Measurements from ENCODE around the gene FHOD3.
"Not testable (repeated sequence)": the region's sequence is repeated elsewhere in the genome, so short reads cannot be mapped to it uniquely, and the experiment has no call there.

FHOD3 gene

GRCh38 chr18:36543030-36543429 is 245.5 kb downstream of the FHOD3 start:
- in situ Hi-C loops (cut with MboI; ENCODE audit: low pct_unique_long_range_greater_than_20kb, low sequenced_read_pairs) = no loop called here
- no peak for DNase-seq

- no peak for DNase-seq
- in situ Hi-C loops (cut with MboI; ENCODE audit: low pct_unique_long_range_greater_than_20kb, low sequenced_read_pairs) = no loop called here
Observed at GRCh38 chr18:36543991-36544725, 246.6 kb downstream of the FHOD3 start.

DNA sequence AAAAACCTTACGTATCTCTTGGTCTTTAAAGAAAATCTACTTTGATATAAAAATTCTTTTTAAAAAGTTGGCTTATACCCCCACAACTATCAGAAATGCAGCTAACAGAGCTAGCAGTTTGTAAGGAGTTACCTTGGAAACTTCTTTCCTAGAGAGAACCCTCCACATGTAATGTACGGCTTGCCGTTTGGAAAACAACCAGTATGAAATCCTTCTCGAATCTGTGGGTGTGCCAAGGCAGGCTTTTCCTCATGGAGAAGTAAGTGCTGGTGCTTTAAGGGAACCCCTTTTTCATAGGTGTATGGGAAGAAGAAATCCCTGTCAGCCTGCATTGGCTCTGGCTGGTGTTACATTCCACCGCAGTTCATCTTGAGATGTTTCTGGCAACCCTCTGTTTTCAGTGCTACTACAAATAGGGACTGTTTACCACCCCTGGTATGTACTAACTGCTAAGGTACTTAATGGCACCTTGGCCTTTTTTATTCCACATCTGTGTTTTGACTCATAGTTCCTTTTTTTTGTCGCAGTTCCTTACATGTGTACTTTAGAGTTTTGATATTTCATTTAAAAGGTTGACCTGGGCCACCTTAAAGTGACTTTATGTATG is 248.4 kb downstream of the FHOD3 start:
- in situ Hi-C loops (cut with MboI; ENCODE audit: low pct_unique_long_range_greater_than_20kb, low sequenced_read_pairs) = no loop called here
- no peak for DNase-seq

- DNase-seq = no peak
- in situ Hi-C loops (cut with MboI; ENCODE audit: low pct_unique_long_range_greater_than_20kb, low sequenced_read_pairs) = no loop called here
Observed at GRCh38 chr18:36546876-36547275, 249.4 kb downstream of the FHOD3 start.

- DNase-seq = no peak
- in situ Hi-C loops (cut with MboI; ENCODE audit: low pct_unique_long_range_greater_than_20kb, low sequenced_read_pairs) = no loop called here
Observed at GRCh38 chr18:36547544-36547943, 250.0 kb downstream of the FHOD3 start.

DNA sequence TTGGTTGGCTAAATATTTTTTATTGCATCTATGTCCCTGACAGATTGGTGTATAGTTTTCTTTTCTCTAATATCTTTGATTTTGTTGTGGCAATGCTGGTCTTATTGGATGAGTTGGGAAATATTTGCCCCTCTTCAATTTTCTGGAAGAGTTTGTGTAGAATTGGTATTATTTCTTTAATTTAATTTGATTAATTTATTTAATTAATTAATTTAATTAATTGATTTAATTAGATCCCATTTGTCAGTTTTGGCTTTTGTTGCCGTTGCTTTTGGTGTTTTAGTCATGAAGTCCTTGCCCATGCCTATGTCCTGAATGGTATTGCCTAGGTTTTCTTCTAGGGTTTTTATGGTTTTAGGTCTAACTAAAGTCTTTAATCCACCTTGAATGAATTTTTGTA is 253.8 kb downstream of the FHOD3 start:
- in situ Hi-C loops (cut with MboI; ENCODE audit: low pct_unique_long_range_greater_than_20kb, low sequenced_read_pairs); DNase-seq: not testable (repeated sequence)

DNA sequence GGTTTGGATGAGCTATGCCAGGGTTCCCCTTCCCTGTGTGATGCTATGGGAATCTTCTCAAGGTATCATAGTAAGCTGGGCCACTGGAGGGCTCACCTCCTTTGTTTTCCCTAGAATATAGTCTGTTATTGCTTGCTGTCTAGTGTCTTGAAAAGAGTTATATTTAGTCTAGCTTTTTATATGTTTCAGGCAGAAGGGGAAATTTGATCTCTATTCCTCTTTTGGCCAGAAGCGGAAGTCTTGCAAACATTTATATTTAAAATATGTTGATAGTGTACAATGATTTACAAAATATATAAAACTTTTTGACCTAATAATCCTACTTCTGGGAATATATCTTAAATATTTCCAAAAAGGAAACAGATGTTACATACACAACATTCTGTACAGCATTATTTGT is 260.7 kb downstream of the FHOD3 start:
- in situ Hi-C loops (cut with MboI; ENCODE audit: low pct_unique_long_range_greater_than_20kb, low sequenced_read_pairs) = no loop called here
- DNase-seq = no peak

DNA sequence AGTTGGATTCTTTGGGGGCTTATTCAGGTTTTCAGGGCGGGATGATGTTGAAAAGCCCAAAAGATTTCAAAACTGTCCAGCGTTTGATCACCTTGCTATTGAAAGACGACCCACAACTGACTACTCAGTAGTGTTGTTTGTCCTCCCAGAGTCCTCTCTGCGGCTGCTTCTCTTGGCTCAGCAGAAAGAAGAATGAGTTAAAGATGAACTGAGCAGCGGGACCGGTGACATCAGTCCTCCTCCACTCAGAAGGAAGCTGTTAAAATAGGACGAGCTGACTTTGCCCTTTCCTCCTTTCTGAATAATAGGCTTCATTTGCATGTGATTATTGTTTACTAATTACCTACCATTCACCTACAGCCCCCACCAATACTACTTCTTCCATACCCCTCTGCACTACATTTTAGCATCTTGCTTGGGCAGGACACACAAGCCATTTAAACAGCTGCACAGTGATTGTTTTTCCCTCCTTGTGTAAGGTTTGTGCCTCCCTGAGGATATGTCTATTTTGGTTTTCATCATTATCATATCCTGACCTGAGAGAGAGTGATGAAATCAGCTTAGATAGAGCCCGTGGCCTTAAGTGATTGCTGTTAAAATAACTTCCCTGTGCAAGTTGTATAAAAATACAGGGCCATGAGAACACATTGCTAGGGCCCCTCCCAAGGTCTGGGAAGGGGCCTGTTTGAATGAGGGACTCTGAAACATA is 261.8 kb downstream of the FHOD3 start:
- DNase-seq = no peak
- in situ Hi-C loops (cut with MboI; ENCODE audit: low pct_unique_long_range_greater_than_20kb, low sequenced_read_pairs) = no loop called here

- no peak for DNase-seq
- in situ Hi-C loops (cut with MboI; ENCODE audit: low pct_unique_long_range_greater_than_20kb, low sequenced_read_pairs) = no loop called here
Observed at GRCh38 chr18:36560187-36560586, 262.7 kb downstream of the FHOD3 start.

DNA sequence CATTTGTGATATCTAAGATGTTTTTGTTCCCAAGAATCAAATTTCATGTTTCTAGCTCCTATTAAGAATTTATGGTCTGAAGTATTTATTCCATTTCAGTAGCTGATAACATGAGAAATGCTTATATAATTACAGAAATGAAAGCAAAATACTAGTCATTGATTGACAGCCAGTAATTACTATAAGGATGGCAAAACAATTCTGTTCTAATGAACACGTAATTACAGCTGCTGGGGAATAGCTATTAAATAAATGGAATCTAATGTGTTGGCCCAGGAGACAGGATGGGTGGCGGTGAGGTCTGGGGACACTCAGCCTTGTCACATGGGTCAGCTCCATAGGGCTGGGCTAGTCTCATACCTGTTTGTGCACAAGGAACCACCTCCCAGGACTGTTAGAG is 263.5 kb downstream of the FHOD3 start:
- in situ Hi-C loops (cut with MboI; ENCODE audit: low pct_unique_long_range_greater_than_20kb, low sequenced_read_pairs) = no loop called here
- no peak for DNase-seq

DNA sequence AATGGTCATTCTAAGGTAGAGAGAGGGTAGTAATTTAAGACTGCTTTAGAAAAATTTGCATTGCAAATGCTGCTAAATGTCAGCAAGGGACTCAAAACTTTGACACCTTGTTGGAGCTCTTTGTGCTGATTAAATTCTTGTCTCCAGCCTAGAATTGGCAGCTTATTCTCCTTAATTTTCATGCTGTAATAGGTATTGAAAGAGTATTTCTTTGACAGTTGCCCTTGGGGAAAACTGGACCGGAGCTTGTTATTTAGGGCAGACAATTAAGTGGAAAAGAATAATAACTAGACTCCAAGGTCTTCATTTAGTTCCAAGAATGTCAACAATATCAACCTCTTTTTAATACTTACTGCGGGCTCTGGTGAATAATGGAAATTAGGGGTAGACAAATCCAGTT is 267.3 kb downstream of the FHOD3 start:
- no peak for DNase-seq
- in situ Hi-C loops (cut with MboI; ENCODE audit: low pct_unique_long_range_greater_than_20kb, low sequenced_read_pairs) = no loop called here

DNA sequence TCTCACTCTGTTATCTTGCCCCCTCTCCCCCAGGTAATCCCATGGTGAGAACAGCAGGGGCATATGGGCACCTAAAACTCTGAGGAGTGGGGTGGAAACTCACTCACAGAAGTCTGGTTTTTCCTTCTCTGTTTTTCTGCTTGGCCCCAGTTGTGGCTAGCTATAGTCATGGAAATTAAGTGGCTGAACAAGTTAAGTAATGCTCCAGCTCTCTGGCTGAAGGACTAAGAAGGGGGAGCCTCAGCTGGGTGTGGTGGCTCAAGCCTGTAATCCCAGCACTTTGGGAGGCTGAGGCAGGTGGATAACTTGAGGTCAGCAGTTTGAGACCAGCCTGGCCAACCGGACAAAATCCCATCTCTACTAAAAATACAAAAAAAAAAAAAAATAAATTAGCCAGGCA is 270.3 kb downstream of the FHOD3 start:
- in situ Hi-C loops (cut with MboI; ENCODE audit: low pct_unique_long_range_greater_than_20kb, low sequenced_read_pairs) = no loop called here
- DNase-seq = no peak

GRCh38 chr18:36568487-36568886 is 271.0 kb downstream of the FHOD3 start:
- DNase-seq = no peak
- in situ Hi-C loops (cut with MboI; ENCODE audit: low pct_unique_long_range_greater_than_20kb, low sequenced_read_pairs) = no loop called here

- peak; percentile 49 for DNase-seq
- in situ Hi-C loops (cut with MboI; ENCODE audit: low pct_unique_long_range_greater_than_20kb, low sequenced_read_pairs) = no loop called here
Observed at GRCh38 chr18:36572135-36572856, 274.8 kb downstream of the FHOD3 start.

DNA sequence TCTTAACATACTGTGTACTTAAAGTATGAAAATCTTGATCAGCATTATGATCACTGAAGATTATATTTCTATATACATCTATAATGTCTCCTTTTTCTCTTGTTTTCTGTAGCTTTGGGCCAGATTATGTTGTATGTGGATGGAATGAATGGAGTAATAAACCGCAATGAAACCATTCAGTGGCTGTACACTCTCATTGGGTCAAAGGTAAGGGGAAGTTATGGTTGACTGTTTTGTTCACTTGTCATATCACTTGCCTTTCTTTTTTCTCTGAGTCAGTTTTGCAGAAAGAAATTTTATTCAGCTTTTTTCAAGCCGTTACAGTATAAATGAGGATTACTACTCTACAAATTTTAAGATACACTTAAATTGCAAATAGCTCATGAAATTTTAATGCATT is 278.8 kb downstream of the FHOD3 start:
- DNase-seq = no peak
- in situ Hi-C loops (cut with MboI; ENCODE audit: low pct_unique_long_range_greater_than_20kb, low sequenced_read_pairs) = no loop called here

DNA sequence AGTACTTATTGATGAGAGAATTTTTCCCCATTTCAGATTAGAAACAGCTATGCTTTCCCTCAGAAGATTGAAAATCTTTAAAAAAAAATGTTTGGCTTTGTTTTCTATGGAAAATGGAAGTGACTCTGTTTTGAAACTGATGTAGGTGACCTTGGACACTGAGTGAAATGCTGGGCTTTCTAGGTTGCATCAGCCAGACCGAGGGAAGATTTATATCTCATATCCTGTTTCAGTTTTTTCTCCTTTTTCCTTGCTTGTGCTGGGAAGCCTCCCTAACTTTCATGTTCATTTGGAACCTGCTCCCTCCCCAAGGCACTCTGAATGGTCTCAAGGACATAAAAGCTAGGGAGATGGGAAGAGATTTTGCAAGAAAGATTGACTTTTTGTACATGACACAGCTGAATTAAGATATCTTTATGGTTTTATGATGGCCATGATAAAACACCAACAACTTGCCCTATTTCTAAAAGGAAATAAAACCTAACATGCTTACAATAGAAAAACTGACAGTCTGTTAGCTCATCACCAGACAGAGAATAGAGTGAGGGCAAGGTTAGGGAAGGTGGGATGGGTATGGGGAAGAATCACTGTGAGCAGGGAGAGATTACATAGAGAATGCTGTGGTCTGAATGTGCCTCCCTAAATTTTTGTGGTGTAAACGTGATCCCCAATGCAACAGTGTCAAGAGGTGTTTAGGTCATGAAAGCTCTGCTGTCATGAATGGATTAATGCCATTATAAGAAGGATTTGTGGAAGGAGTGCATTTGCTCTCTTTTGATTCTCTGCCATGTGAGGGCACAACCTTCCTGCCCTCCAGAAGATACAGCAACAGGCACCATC is 281.6 kb downstream of the FHOD3 start:
- DNase-seq = no peak
- in situ Hi-C loops (cut with MboI; ENCODE audit: low pct_unique_long_range_greater_than_20kb, low sequenced_read_pairs) = no loop called here

GRCh38 chr18:36580266-36580665 is 282.8 kb downstream of the FHOD3 start:
- no peak for DNase-seq
- in situ Hi-C loops (cut with MboI; ENCODE audit: low pct_unique_long_range_greater_than_20kb, low sequenced_read_pairs) = no loop called here

DNA sequence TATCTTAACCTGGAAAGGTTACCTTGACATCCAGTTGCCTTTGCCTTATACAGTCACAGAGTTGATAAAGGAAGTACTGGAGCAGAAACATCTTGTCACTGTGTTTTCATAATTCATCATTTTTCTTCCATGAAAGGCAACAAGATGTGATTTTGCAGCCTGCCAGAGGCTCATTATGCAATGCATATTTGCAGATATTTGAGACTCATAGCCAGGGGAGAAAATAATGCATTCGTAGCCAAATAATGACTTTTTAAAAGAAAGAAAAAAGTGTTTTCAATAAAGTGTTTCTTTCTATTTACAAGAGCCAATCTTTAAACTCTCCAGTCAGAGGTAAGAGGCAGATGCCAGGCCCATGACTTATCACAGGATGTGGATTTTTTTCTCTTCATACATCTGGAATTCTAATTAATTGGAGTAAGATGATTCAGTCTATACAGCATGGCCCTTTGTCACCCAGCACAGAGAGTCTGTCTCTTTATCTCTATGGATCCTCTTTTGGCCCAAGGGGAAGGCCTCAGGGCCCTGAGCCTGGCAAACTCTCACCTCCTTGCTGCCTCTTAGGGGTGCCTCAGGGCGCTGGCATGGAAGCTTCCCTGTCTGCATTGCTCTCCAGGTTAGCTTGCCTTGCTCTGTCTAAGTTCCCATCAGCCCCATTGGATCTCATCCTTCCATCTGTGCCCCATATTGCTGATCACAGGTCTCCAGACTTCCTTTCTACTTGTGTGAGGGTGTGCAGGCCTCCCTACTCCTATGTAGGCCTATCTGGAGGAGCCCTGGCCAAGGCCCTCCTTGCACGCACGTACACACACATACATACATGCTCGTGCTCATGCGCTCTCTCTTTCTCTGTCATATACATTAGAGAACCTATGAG is 283.6 kb downstream of the FHOD3 start:
- no peak for DNase-seq
- in situ Hi-C loops (cut with MboI; ENCODE audit: low pct_unique_long_range_greater_than_20kb, low sequenced_read_pairs) = no loop called here

Data from KBM-7 (cell line).